Stimulated activated CD8-positive, alpha-beta memory T cell treated with anti-CD3 and anti-CD28 coated beads, Interleukin-12 subunit alpha, Interleukin-12 subunit beta, amount 100 ng/mL, for 4 hours (primary cell): ENCODE data around the gene POLR1B.
"Not testable (repeated sequence)": the region's sequence is repeated elsewhere in the genome, so short reads cannot be mapped to it uniquely, and the experiment has no call there.

Experiments used
- DNase-seq: peaks from one replicate; pipeline ENCODE4 v3.0.0-alpha.2; 2020; ENCODE audit warnings: low read depth

Gene POLR1B

GRCh38 chr2:112542123-112542983, at the start of gene POLR1B:
TSS of gene POLR1B (plus strand) at chr2:112542465. CDS start at chr2:112542495, 30 bp downstream.
- peak; percentile 67 for DNase-seq

- DNase-seq: no peak
Measured at GRCh38 chr2:112493048-112493447, 49.2 kb upstream of the POLR1B start.

GRCh38 chr2:112493858-112494648, 48.2 kb upstream of the POLR1B start:
- no peak for DNase-seq

- no peak for DNase-seq
Measured at GRCh38 chr2:112494828-112495227, 47.4 kb upstream of the POLR1B start.

- not testable (repeated sequence) for DNase-seq
Measured at GRCh38 chr2:112495878-112496277, 46.4 kb upstream of the POLR1B start.

- DNase-seq: not testable (repeated sequence)
Measured at GRCh38 chr2:112500850-112501484, 41.3 kb upstream of the POLR1B start.

- DNase-seq: not testable (repeated sequence)
Measured at GRCh38 chr2:112509239-112509998, 32.8 kb upstream of the POLR1B start.

- DNase-seq: no peak
Measured at GRCh38 chr2:112516801-112517200, 25.5 kb upstream of the POLR1B start.

- no peak for DNase-seq
Measured at GRCh38 chr2:112518807-112519206, 23.5 kb upstream of the POLR1B start.

GRCh38 chr2:112519506-112519905, 22.8 kb upstream of the POLR1B start:
- DNase-seq: no peak

GRCh38 chr2:112520234-112520783, 22.0 kb upstream of the POLR1B start:
- no peak for DNase-seq

- DNase-seq: no peak
Measured at GRCh38 chr2:112523291-112523777, 18.9 kb upstream of the POLR1B start.

- not testable (repeated sequence) for DNase-seq
Measured at GRCh38 chr2:112524276-112524675, 18.0 kb upstream of the POLR1B start.

GRCh38 chr2:112528541-112528940, 13.7 kb upstream of the POLR1B start:
- no peak for DNase-seq

GRCh38 chr2:112529757-112530156, 12.5 kb upstream of the POLR1B start:
- DNase-seq: no peak

- no peak for DNase-seq
Measured at GRCh38 chr2:112530728-112531127, 11.5 kb upstream of the POLR1B start.

- no peak for DNase-seq
Measured at GRCh38 chr2:112534826-112535225, 7.4 kb upstream of the POLR1B start.

- not testable (repeated sequence) for DNase-seq
Measured at GRCh38 chr2:112536665-112537064, 5.6 kb upstream of the POLR1B start.

- DNase-seq: no peak
Measured at GRCh38 chr2:112539306-112539705, 3.0 kb upstream of the POLR1B start.

- DNase-seq: no peak
Measured at GRCh38 chr2:112540906-112541305, 1.4 kb upstream of the POLR1B start.
